ENCODE measurements around the gene TMEM198.
A peak's percentile ranks its signal among the peaks of the same experiment; 100 is the strongest.

TMEM198 gene

GRCh38 chr2:219551441-219552381, 7.9 kb downstream of the TMEM198 start:
- Histone ChIP-seq H3K27ac (ENCODE audit: low read depth, low read length) (peak overlapping the region; percentile 48; the same call in 1 of the 2 replicates), H3K4me3 (ENCODE audit: low read depth, low read length) (peak overlapping the region; percentile 84), H3K36me3 (ENCODE audit: control insufficient read depth, insufficient read depth, low read length) (peaks cover 19% of the 10 kb centered on the region)

GRCh38 chr2:219552382-219553167, 8.7 kb downstream of the TMEM198 start:
- peaks cover 28% of the 10 kb centered on the region for H3K27me3 ChIP-seq (ENCODE audit: control insufficient read depth, insufficient read depth, low read length)
- peaks cover 21% of the 10 kb centered on the region for H3K36me3 ChIP-seq (ENCODE audit: control insufficient read depth, insufficient read depth, low read length)
- no peak overlapping the region for H3K27ac ChIP-seq (ENCODE audit: low read depth, low read length)
- no peaks in the 10 kb centered on the region for H3K9me3 ChIP-seq (ENCODE audit: control insufficient read depth, insufficient read depth, low read depth, low read length)
- peak overlapping the region; percentile 84 for H3K4me3 ChIP-seq (ENCODE audit: low read depth, low read length)
- peak overlapping the region; percentile 73 for H3K9ac ChIP-seq (ENCODE audit: low read length)
- peaks cover 12% of the 10 kb centered on the region; the same call in 1 of the 2 replicates for H3K4me1 ChIP-seq (ENCODE audit: control insufficient read depth, insufficient read depth, low read length)

More at GRCh38 chr2:219551441-219552381, 7.9 kb downstream of the TMEM198 start:
- Histone ChIP-seq H3K27me3 (ENCODE audit: control insufficient read depth, insufficient read depth, low read length) (peaks cover 28% of the 10 kb centered on the region), H3K4me1 (ENCODE audit: control insufficient read depth, insufficient read depth, low read length) (peaks cover 12% of the 10 kb centered on the region; the same call in 1 of the 2 replicates), H3K9me3 (ENCODE audit: control insufficient read depth, insufficient read depth, low read depth, low read length) (no peaks in the 10 kb centered on the region), H3K9ac (ENCODE audit: low read length) (peak overlapping the region; percentile 73)

DNA sequence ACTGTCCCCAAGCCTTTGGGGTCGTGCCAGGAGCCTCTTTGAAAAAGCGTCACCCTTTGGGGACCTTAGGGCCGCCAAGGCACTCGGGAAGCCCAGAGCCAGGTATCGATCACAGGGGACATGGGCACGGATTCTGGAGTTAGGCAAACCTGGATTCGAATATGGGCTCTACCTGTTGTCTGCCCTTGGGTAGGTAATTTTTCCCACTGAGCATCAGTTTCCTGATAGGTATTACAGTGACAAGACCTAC, 9.3 kb downstream of the TMEM198 start:
- H3K27me3 ChIP-seq (ENCODE audit: control insufficient read depth, insufficient read depth, low read length) = peaks cover 28% of the 10 kb centered on the region
- H3K9me3 ChIP-seq (ENCODE audit: control insufficient read depth, insufficient read depth, low read depth, low read length) = no peaks in the 10 kb centered on the region
- no peak overlapping the region for H3K27ac ChIP-seq (ENCODE audit: low read depth, low read length)
- H3K36me3 ChIP-seq (ENCODE audit: control insufficient read depth, insufficient read depth, low read length) = peaks cover 17% of the 10 kb centered on the region
- H3K4me1 ChIP-seq (ENCODE audit: control insufficient read depth, insufficient read depth, low read length) = peaks cover 12% of the 10 kb centered on the region; the same call in 1 of the 2 replicates
- peak overlapping the region; percentile 53 for H3K9ac ChIP-seq (ENCODE audit: low read length)
- H3K4me3 ChIP-seq (ENCODE audit: low read depth, low read length) = peak overlapping the region; percentile 84

GRCh38 chr2:219553463-219553963, 9.7 kb downstream of the TMEM198 start:
- H3K27me3 ChIP-seq (ENCODE audit: control insufficient read depth, insufficient read depth, low read length) = peaks cover 28% of the 10 kb centered on the region
- H3K4me1 ChIP-seq (ENCODE audit: control insufficient read depth, insufficient read depth, low read length) = peaks cover 12% of the 10 kb centered on the region; the same call in 1 of the 2 replicates
- no peak overlapping the region for H3K9ac ChIP-seq (ENCODE audit: low read length)
- H3K4me3 ChIP-seq (ENCODE audit: low read depth, low read length) = peak overlapping the region; percentile 84
- peaks cover 14% of the 10 kb centered on the region for H3K36me3 ChIP-seq (ENCODE audit: control insufficient read depth, insufficient read depth, low read length)
- H3K9me3 ChIP-seq (ENCODE audit: control insufficient read depth, insufficient read depth, low read depth, low read length) = no peaks in the 10 kb centered on the region
- H3K27ac ChIP-seq (ENCODE audit: low read depth, low read length) = no peak overlapping the region

DNA sequence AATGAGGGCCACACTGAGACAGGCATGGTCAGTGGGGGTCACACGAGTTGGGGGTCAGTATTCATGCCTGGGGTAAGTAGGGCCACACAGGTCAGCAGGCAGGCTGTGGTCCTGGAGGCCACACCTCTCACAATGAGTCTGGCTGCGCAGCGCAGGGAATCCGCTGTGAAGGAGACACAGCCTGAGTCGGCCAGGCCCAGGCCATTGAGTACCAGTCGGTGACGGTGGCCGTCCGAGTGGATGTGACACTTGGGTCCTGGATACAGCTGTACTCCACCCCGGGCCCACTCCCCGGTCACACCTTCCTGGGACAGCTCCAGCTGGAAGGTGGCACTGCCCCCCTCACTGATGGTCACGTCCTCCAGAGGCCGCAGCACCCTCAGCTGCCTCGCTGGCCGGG, 10.5 kb downstream of the TMEM198 start:
- Histone ChIP-seq H3K9me3 (ENCODE audit: control insufficient read depth, insufficient read depth, low read depth, low read length) (no peaks in the 10 kb centered on the region), H3K27me3 (ENCODE audit: control insufficient read depth, insufficient read depth, low read length) (peaks cover 28% of the 10 kb centered on the region), H3K9ac (ENCODE audit: low read length) (no peak overlapping the region), H3K36me3 (ENCODE audit: control insufficient read depth, insufficient read depth, low read length) (peaks cover 20% of the 10 kb centered on the region), H3K4me3 (ENCODE audit: low read depth, low read length) (no peak overlapping the region), H3K4me1 (ENCODE audit: control insufficient read depth, insufficient read depth, low read length) (peaks cover 12% of the 10 kb centered on the region; the same call in 1 of the 2 replicates), H3K27ac (ENCODE audit: low read depth, low read length) (no peak overlapping the region)

GRCh38 chr2:219555956-219556355, 12.1 kb downstream of the TMEM198 start:
- Histone ChIP-seq H3K9ac (ENCODE audit: low read length) (no peak overlapping the region), H3K4me3 (ENCODE audit: low read depth, low read length) (no peak overlapping the region), H3K9me3 (ENCODE audit: control insufficient read depth, insufficient read depth, low read depth, low read length) (no peaks in the 10 kb centered on the region), H3K27ac (ENCODE audit: low read depth, low read length) (no peak overlapping the region), H3K4me1 (ENCODE audit: control insufficient read depth, insufficient read depth, low read length) (peaks cover 21% of the 10 kb centered on the region), H3K36me3 (ENCODE audit: control insufficient read depth, insufficient read depth, low read length) (peaks cover 21% of the 10 kb centered on the region), H3K27me3 (ENCODE audit: control insufficient read depth, insufficient read depth, low read length) (peaks cover 22% of the 10 kb centered on the region)

GRCh38 chr2:219556413-219556812, 12.6 kb downstream of the TMEM198 start:
- H3K36me3 ChIP-seq (ENCODE audit: control insufficient read depth, insufficient read depth, low read length) = peaks cover 21% of the 10 kb centered on the region
- H3K9me3 ChIP-seq (ENCODE audit: control insufficient read depth, insufficient read depth, low read depth, low read length) = no peaks in the 10 kb centered on the region
- no peak overlapping the region for H3K4me3 ChIP-seq (ENCODE audit: low read depth, low read length)
- H3K27ac ChIP-seq (ENCODE audit: low read depth, low read length) = no peak overlapping the region
- no peak overlapping the region for H3K9ac ChIP-seq (ENCODE audit: low read length)
- H3K27me3 ChIP-seq (ENCODE audit: control insufficient read depth, insufficient read depth, low read length) = peaks cover 17% of the 10 kb centered on the region
- peaks cover 22% of the 10 kb centered on the region for H3K4me1 ChIP-seq (ENCODE audit: control insufficient read depth, insufficient read depth, low read length)

DNA sequence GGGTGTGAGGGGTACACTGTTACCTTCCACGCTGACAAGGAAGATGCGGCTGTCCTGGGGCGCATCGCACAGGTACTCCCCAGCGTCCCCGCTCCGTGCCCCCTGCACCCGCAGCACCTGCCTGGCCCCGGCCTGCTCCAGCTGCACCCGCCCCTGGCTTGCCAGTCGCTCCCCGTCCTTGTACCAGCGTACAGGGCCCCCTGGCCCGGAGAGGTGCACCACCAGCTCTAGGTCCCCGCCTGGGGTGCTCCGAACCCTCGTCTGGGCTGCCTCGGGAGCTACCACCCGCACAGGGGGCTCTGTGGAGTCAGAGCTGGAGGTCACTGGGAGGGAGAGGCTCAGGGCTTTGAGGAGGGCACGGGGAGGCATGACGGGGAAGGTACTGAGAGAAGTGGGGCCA, 13.5 kb downstream of the TMEM198 start:
- Histone ChIP-seq H3K27me3 (ENCODE audit: control insufficient read depth, insufficient read depth, low read length) (peaks cover 17% of the 10 kb centered on the region), H3K36me3 (ENCODE audit: control insufficient read depth, insufficient read depth, low read length) (peaks cover 27% of the 10 kb centered on the region), H3K27ac (ENCODE audit: low read depth, low read length) (no peak overlapping the region), H3K9me3 (ENCODE audit: control insufficient read depth, insufficient read depth, low read depth, low read length) (no peaks in the 10 kb centered on the region), H3K4me1 (ENCODE audit: control insufficient read depth, insufficient read depth, low read length) (peaks cover 30% of the 10 kb centered on the region), H3K9ac (ENCODE audit: low read length) (no peak overlapping the region), H3K4me3 (ENCODE audit: low read depth, low read length) (no peak overlapping the region)

DNA sequence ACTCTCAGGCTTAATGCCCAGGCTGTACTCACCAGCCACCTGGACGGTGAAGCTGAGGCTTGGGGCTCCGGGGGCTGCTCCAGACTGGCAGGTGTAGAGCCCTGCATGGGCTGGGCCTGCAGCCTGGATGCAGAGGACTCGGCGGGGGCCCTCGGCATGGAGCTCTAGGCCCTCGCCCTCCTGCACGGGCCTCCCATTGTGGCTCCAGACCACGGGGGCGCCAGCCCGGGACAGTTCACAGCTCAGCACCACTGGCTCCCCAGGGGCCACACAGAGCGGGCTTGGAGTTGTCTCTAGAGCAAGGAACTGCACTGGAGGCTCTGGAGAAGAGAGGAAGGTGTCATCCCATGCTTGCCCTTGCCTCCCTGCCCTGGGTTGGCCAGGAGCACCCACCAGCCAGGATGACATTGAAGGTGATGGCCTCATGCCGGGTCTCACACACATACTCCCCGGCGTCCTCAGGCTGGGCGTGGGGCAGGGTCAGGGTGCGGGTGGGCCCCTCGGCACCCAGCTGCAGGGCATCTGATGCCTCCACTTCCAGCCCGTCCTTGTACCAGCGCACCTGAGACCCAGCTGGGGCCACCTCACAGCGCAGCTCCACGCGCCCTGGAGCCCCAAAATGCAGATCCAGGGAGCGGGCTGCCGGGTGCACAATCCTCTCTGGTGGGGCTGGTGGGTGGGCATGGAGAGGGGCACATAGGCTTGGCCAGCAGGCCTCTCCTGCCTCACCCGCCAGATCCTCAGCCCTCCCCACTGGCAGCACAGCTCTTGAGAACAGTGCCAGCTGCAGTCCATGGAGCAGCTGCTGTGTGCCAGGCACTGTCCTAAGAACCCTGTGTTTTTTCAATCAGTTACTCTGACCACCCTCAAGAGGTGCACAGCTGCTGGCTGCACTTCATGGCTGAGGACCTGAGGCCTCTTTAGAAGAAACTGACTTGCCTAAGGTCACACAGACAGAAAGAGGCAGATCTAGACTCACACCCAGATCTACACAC, 14.3 kb downstream of the TMEM198 start:
- no peak overlapping the region for H3K4me3 ChIP-seq (ENCODE audit: low read depth, low read length)
- H3K27ac ChIP-seq (ENCODE audit: low read depth, low read length) = no peak overlapping the region
- no peak overlapping the region for H3K9ac ChIP-seq (ENCODE audit: low read length)
- H3K36me3 ChIP-seq (ENCODE audit: control insufficient read depth, insufficient read depth, low read length) = peaks cover 35% of the 10 kb centered on the region
- peaks cover 13% of the 10 kb centered on the region for H3K27me3 ChIP-seq (ENCODE audit: control insufficient read depth, insufficient read depth, low read length)
- H3K9me3 ChIP-seq (ENCODE audit: control insufficient read depth, insufficient read depth, low read depth, low read length) = no peaks in the 10 kb centered on the region
- H3K4me1 ChIP-seq (ENCODE audit: control insufficient read depth, insufficient read depth, low read length) = peaks cover 34% of the 10 kb centered on the region
